Measurements from ENCODE around the gene SPA17. TPM values are rescaled to one million over a fixed set of nuclear protein-coding genes. Genes with fewer than 3 reads are reported as not detected.

The SPA17 gene
- total RNA-seq, 2 experiments from 2014 or later: 5.1 to 5.5 TPM

GRCh38 chr11:124700028-124700427 is 26.3 kb downstream of the SPA17 start:
- no TSS peak for BruUV-seq (replicated peaks)
- CTCF ChIA-PET (ENCODE audit: unreplicated experiment): no interaction called here
- DNase-seq (ENCODE audit: low spot score): no peak

GRCh38 chr11:124707829-124708228 is 34.1 kb downstream of the SPA17 start:
- Histone ChIP-seq H3K4me2 (ENCODE audit: low read length) (no peak overlapping the region), H3K79me2 (ENCODE audit: insufficient read depth, low read depth, low read length) (no peaks in the 10 kb centered on the region), H3K4me3 (ENCODE audit: low read depth, low read length, poor library complexity, severe bottlenecking) (no peak overlapping the region), H4K20me1 (ENCODE audit: insufficient read depth, low read length) (no peaks in the 10 kb centered on the region), H3K4me1 (ENCODE audit: insufficient read depth, low read length, poor library complexity, severe bottlenecking) (no peaks in the 10 kb centered on the region), H3K27ac (ENCODE audit: low read depth, low read length, poor library complexity, severe bottlenecking) (no peak overlapping the region), H3K36me3 (ENCODE audit: insufficient read depth, low read length) (no peaks in the 10 kb centered on the region), H3K9me2 (ENCODE audit: insufficient read depth, low read length) (no peaks in the 10 kb centered on the region), H3K9me3 (ENCODE audit: low read length) (no peaks in the 10 kb centered on the region), H2AFZ (ENCODE audit: low read length) (no peak overlapping the region)
- POLR2A ChIA-PET: interaction anchor here (0.5 kb wide), 1 partner anchor 60 kb away, joined by 3 read pairs; no protein-coding TSS in a partner anchor
- DNase-seq (ENCODE audit: low spot score): no peak
- no TSS peak for BruUV-seq (replicated peaks)
- intact Hi-C loops (cut with micrococcal nuclease; ENCODE audit: unreplicated experiment): no loop called here
- TF ChIP-seq CTCF (conservative IDR thresholded peaks at IDR 0.05; ENCODE audit: low read length) (no peak), EZH2phosphoT487 (IDR thresholded peaks at IDR 0.05; ENCODE audit: borderline replicate concordance, low read depth, low read length) (no peak)
- CTCF ChIA-PET (ENCODE audit: unreplicated experiment): no interaction called here

More at GRCh38 chr11:124700028-124700427, 26.3 kb downstream of the SPA17 start:
- Histone ChIP-seq H3K27ac (ENCODE audit: low read depth, low read length, poor library complexity, severe bottlenecking) (no peak overlapping the region), H3K4me2 (ENCODE audit: low read length) (no peak overlapping the region), H3K4me1 (ENCODE audit: insufficient read depth, low read length, poor library complexity, severe bottlenecking) (no peaks in the 10 kb centered on the region), H4K20me1 (ENCODE audit: insufficient read depth, low read length) (no peaks in the 10 kb centered on the region), H2AFZ (ENCODE audit: low read length) (no peak overlapping the region), H3K4me3 (ENCODE audit: low read depth, low read length, poor library complexity, severe bottlenecking) (no peak overlapping the region), H3K79me2 (ENCODE audit: insufficient read depth, low read depth, low read length) (no peaks in the 10 kb centered on the region), H3K36me3 (ENCODE audit: insufficient read depth, low read length) (no peaks in the 10 kb centered on the region), H3K9me2 (ENCODE audit: insufficient read depth, low read length) (no peaks in the 10 kb centered on the region), H3K9me3 (ENCODE audit: low read length) (no peaks in the 10 kb centered on the region)
- TF ChIP-seq CTCF (conservative IDR thresholded peaks at IDR 0.05; ENCODE audit: low read length) (no peak), EZH2phosphoT487 (IDR thresholded peaks at IDR 0.05; ENCODE audit: borderline replicate concordance, low read depth, low read length) (no peak)
- POLR2A ChIA-PET: interaction anchor here (0.7 to 0.9 kb wide), 2 partner anchors 24 to 254 kb away, joined by 3 read pairs; no protein-coding TSS in a partner anchor
- intact Hi-C loops (cut with micrococcal nuclease; ENCODE audit: unreplicated experiment): no loop called here

GRCh38 chr11:124712392-124712791 is 38.7 kb downstream of the SPA17 start:
- no peak overlapping the region for H3K4me3 ChIP-seq (ENCODE audit: low read depth, low read length, poor library complexity, severe bottlenecking)
- no peaks in the 10 kb centered on the region for H3K9me3 ChIP-seq (ENCODE audit: low read length)
- ChIA-PET CTCF (ENCODE audit: unreplicated experiment) (no interaction called here), POLR2A (no interaction called here)
- H3K4me1 ChIP-seq (ENCODE audit: insufficient read depth, low read length, poor library complexity, severe bottlenecking): no peaks in the 10 kb centered on the region
- no peak overlapping the region for H3K27ac ChIP-seq (ENCODE audit: low read depth, low read length, poor library complexity, severe bottlenecking)
- H3K4me2 ChIP-seq (ENCODE audit: low read length): no peak overlapping the region
- H2AFZ ChIP-seq (ENCODE audit: low read length): no peak overlapping the region
- no peaks in the 10 kb centered on the region for H3K9me2 ChIP-seq (ENCODE audit: insufficient read depth, low read length)
- H4K20me1 ChIP-seq (ENCODE audit: insufficient read depth, low read length): no peaks in the 10 kb centered on the region
- no TSS peak for BruUV-seq (replicated peaks)
- H3K79me2 ChIP-seq (ENCODE audit: insufficient read depth, low read depth, low read length): no peaks in the 10 kb centered on the region
- no peaks in the 10 kb centered on the region for H3K36me3 ChIP-seq (ENCODE audit: insufficient read depth, low read length)
- intact Hi-C loops (cut with micrococcal nuclease; ENCODE audit: unreplicated experiment): no loop called here
- no peak for DNase-seq (ENCODE audit: low spot score)
- TF ChIP-seq CTCF (conservative IDR thresholded peaks at IDR 0.05; ENCODE audit: low read length) (no peak), EZH2phosphoT487 (IDR thresholded peaks at IDR 0.05; ENCODE audit: borderline replicate concordance, low read depth, low read length) (no peak)

Measured in OCI-LY7 (cell line).